ENCODE data around the gene OR6B2. TPM values are rescaled to one million over a fixed set of nuclear protein-coding genes. Genes with fewer than 3 reads are reported as not detected.

Gene OR6B2
- total RNA-seq, 1 donor from 2014 or later = not detected

DNA sequence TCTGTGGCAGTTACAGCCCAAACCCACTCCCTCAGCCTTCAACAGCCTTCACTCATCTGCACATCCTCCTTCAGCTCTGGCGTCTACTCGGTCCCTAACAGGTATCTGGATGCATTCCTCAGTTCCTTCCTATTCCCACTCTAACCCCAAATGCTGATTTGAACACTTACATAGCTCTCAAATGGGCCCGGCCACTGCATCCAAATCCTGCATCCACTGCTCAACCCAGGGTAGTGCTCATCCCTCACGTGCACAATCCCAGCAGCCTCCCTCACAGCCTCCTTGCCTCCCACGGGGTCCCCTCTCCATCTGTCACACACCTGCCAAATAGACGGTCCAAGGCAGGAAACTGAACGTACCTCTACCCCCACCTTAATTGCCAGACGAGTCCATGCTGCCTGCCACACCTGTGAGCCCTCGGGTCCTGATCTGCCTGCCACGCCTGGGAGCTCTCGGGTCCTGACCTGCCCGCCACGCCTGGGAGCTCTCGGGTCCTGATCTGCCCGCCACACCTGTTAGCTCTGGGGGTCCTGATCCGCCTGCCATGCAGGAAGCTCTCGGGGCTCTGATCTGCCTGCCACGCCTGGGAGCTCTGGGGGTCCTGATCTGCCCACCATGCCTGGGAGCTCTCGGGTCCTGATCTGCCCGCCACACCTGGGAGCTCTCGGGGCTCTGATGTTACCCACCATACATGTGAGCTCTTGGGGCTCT, 13.2 kb upstream of the OR6B2 start:
- ATAC-seq (ENCODE audit: poor library complexity) = no peak
- intact Hi-C loops (cut with DNase I) = no loop called here
- DNase-seq = no peak

DNA sequence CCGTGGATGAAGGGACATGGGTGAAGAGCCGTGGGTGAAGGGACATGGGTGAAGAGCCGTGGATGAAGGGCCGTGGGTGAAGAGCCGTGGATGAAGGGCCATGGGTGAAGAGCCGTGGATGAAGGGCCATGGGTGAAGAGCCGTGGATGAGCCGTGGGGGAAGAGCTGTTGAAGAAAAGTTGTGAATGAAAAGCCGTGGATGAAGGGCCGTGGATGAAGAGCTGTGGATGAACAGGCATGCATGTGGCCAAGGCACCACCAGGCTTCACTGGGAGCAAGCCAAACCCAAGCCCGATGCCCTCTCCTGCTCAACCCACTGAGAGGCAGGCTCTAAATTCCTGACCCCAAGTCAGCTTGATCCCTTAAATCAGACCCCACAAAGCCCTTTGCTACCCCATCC, 12.5 kb upstream of the OR6B2 start:
- intact Hi-C loops (cut with DNase I) = no loop called here
- ATAC-seq (ENCODE audit: poor library complexity) (no peak), DNase-seq (no peak)

DNA sequence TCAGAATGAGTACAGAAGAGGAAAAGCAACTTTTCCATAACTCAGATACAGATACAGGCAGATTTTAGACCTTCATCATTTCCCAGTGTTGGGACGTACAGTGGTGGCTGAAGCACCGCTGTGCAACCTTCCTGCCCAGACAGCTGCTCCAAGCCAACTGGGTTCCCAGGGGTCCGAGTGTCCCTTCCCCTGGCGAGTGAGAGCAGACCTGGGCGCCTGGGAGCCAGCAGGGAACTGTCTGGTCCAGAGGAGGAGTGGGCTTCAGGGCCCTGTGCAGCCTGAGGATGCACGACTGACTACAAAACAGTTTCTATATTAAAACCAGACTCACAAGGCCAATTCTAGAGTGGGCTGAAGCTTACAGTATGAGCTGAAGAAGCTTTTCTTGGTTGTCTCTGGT, 11.1 kb upstream of the OR6B2 start:
- intact Hi-C loops (cut with DNase I) = no loop called here
- DNase-seq = no peak
- no peak for ATAC-seq (ENCODE audit: poor library complexity)

DNA sequence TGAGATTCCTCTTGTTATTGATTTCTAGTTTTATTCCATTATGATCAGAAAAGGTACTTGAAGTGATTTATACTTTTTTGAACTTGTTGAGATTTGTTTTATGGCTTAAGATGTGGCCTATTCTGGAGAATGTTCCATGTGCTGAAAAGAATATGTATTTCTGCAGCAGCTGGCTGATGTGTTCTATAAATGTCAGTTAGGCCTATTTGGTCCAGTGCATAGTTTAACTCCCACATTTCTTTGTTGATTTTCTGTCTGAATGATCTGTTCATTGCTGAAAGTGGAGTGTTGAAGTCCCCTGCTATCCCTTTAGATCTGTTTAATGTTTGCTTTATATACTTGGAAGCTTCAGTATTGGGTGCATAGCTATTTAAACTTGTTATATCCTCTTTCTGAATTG, 7.1 kb upstream of the OR6B2 start:
- no peak for ATAC-seq (ENCODE audit: poor library complexity)
- DNase-seq = no peak
- intact Hi-C loops (cut with DNase I) = no loop called here

DNA sequence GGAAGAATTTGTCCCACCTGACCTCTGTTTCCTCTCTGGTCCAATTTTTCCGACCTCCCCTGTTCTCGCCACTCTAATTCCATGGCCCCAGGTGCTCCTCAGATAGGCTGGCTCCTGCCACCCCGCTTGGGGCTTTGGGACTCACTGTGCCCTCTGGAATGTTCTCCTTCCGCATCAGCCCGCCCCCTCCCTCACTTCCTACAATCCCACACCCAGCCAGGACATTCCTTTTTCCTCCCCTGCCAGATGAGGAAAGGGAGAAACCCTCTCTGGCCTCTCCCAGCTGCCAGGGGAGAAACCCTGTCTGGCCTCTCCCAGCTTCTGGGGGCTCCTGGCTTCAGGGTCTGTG, 3.1 kb upstream of the OR6B2 start:
- ATAC-seq (ENCODE audit: poor library complexity) (no peak), DNase-seq (no peak)
- intact Hi-C loops (cut with DNase I) = no loop called here

DNA sequence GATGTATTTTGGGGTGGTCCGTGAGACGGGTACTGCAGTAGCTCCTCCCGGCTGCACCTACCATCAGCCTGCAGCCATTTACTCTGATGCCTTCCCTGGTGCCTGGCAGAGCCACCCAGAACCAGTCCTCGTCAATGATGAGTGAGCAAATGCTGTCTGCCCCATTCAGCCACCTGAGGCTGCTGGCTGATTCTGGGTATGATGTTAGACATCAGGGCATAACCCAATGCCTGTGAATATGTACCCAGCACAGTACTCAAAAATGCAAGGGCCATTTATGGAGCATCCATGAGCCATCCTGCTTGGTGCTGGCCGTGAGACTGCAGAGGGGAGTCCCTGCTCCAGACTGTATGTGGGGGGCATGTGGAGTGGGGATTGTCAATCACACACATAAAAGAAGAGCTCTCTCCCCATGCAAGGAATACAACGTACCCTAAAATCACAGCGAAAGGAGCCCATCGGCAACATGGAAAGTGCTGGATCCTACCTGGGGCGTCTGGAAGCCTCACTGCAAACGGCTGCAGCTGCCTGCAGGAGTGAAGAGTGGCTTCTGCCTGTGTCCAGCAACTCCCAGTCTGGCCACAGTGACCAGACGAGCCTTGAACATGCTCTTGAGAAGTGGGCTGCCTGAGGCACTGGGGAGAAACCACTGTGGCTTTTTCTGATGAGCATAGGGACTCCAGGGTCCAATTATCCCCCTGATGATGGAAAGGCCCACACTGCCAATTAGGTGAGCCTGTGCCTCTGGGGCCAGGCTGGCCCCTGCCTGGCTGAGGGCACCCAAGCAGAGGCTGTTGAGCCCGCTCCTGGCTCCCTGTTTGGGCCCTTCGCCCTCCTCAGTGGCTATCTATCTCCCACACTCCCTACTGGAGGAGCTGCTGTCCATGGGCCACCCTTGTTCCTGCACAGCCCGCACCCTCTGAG, 2.4 kb upstream of the OR6B2 start:
- intact Hi-C loops (cut with DNase I) = no loop called here
- ATAC-seq (ENCODE audit: poor library complexity) (no peak), DNase-seq (no peak)

DNA sequence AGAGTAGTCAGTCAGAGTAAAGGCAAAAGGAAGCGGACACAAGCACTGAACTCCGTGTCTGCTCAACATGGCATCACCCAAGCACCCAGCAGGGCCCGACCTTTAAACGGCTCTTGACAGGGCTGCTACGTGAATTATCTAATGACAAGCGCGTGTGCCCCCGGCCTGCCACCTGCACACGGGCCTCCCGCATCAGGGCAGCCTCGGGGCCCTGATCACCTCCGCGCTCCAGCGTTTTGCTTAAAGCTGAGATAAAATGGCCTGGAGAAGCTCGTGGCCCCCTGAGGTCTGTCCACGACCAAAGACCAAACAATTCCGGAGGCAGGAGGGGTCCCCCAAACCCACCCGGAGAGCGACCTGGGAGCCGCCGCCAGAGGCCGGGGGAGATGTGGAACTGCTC, 5.5 kb downstream of the OR6B2 start:
- intact Hi-C loops (cut with DNase I) = no loop called here
- ATAC-seq (ENCODE audit: poor library complexity) = peak; percentile 15

DNA sequence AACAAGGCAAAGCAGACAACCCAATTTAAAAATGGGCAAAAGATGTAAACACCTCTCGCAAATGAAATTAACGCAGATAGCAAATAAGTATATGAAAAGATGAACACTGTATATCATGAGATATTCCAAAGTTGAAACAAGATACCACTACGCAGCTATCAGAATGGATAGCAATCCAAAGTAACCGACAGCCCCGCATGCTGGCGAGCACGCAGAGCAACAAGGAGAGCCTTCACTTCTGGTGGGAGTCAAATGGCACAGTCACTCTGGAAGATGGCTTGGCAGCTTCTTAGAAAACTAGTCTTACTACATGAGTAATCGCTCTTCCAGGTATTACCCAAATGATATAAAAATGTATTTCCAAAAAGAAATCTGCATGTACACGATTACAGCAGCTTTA, 6.4 kb downstream of the OR6B2 start:
- intact Hi-C loops (cut with DNase I) = no loop called here
- no peak for DNase-seq
- ATAC-seq (ENCODE audit: poor library complexity) = no peak

More for the DNA sequence above, 5.5 kb downstream of the OR6B2 start:
- DNase-seq = no peak

DNA sequence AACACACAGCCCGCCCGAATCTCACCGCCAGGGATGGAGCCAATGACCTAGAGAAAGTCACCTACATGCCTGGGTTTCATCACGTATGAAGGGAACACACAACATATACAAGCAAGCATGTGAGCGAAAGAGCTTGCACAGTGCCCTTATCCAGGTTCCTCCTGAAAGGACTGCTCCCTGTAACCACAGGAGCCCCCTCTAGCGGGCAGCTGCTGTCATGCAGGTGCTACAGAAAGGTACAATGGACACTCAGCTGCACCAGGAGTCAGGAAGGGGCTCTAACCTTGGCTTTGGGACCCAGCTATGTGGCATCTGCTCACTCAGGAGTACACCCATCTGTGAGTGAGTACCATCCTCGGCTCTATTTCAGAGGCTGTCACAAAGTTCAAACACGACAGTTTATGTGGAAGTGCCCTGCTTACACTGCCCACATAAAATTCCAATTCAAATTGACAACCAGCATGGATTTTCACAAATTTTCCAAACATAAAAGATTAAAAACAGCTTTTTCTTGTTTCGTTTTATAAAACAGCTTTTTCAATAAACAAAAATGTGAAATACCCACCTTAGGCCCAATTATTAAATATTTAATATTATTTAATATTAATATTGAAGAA, 8.6 kb downstream of the OR6B2 start:
- peak; percentile 80 for DNase-seq
- intact Hi-C loops (cut with DNase I) = no loop called here
- no peak for ATAC-seq (ENCODE audit: poor library complexity)

DNA sequence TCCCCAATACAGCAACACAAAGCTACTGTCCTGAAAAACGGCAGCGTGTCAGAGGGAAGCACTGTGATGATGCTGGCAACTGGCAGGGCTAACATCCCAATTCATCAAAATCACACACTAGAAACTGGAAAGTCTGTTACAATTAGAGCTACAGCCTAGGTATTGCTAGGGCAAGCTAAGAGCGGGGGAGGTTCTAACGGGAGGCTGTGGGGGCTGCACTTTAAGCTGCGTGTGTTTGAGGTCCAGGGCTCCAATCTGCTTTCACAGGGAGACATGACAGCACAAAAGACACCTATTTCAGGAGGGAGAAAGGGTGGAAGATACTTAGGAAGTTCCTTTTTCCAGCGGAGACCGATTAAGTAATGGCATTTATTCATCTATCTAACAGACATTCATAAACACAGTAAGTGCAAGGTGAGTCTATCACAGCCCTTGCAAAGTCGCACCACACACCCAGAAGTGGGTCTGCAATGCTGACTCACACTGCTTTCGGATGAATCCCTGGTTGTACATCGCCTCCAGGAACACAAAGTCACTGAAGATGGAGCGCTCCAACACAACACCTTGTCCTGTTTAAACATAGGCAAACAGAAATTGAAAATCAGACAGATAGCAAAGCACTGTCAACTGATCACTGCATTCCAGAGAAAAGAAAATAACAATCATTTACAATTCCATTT, 12.0 kb downstream of the OR6B2 start:
- intact Hi-C loops (cut with DNase I) = no loop called here
- no peak for ATAC-seq (ENCODE audit: poor library complexity)

DNA sequence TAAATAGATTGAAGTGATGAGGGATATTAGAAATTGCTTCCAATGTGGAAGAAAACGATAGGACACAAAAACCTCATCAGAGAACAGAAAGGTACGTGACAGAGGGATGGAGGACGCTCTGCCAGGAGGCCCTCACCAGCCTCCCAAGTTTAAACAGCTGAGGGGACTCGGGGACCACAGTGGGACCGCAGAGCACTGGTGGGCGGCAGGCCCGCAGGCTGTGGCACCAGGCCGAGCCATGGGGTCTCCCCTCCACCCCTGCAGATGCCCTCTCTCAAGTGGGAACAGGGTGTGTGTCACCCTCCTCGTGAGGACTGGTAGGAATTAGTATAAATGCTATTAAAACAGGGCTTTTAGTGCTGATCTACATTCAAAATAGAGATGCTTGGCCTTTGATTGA, 15.9 kb downstream of the OR6B2 start:
- intact Hi-C loops (cut with DNase I) = no loop called here
- ATAC-seq (ENCODE audit: poor library complexity) (no peak), DNase-seq (no peak)

More for the DNA sequence above, 12.0 kb downstream of the OR6B2 start:
- DNase-seq = no peak

DNA sequence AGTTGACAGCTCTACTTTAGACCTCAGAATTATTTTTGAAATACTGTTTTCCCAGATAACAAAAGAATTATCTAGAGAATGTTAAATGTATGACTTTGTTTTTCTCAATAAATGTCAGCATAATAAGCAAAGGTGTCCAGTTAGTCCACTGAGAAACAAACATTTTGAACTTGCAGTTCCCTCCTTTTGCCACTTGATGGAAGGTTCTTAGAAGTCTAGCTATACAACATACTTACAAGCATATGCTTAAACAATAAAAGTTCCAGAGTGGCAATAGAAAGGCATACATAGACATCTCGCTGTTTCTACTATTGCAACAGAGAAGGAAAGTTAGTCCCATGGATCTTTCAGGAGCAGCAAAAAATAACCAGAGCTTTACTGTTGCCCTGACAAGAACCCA, 16.9 kb downstream of the OR6B2 start:
- intact Hi-C loops (cut with DNase I) = no loop called here
- no peak for DNase-seq
- no peak for ATAC-seq (ENCODE audit: poor library complexity)

DNA sequence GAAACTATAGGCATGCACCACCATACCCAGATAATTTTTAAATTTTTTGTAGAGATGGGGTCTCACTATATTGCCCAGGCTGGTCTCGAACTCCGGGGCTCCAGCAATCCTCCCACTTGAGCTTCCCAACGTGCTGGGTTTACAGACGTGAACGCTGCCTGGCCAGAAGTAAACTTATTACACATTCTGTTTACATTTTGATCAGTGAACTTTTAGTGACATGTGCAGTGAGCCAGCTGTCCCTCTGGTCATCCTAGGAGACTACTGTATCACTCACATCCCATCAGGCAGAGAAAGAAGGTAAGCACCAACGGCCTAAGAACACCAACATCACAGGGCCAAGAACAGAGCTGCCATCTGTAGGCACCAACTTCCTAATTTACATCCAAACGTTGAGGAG, 27.2 kb downstream of the OR6B2 start:
- intact Hi-C loops (cut with DNase I) = no loop called here

DNA sequence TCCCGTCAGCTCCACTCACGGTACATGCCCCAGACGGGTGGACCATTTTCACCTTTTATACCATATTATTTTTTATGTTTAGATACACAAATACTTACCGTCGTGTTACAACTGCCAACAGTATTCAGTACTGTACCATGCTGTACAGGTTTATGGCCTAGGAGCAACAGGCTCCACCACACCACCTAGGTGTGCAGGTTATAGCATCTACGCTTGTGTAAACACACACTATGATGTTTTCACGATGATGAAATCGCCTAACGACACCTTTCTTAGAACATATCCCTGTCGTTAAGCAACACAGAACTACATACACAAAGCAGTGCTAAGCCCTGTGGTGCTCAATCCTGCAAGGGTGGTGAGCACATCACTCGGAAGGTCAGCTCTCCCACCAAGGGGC, 29.6 kb downstream of the OR6B2 start:
- ATAC-seq (ENCODE audit: poor library complexity) (no peak), DNase-seq (no peak)
- intact Hi-C loops (cut with DNase I) = no loop called here

More for the DNA sequence above, 27.2 kb downstream of the OR6B2 start:
- ATAC-seq (ENCODE audit: poor library complexity) (no peak), DNase-seq (no peak)

DNA sequence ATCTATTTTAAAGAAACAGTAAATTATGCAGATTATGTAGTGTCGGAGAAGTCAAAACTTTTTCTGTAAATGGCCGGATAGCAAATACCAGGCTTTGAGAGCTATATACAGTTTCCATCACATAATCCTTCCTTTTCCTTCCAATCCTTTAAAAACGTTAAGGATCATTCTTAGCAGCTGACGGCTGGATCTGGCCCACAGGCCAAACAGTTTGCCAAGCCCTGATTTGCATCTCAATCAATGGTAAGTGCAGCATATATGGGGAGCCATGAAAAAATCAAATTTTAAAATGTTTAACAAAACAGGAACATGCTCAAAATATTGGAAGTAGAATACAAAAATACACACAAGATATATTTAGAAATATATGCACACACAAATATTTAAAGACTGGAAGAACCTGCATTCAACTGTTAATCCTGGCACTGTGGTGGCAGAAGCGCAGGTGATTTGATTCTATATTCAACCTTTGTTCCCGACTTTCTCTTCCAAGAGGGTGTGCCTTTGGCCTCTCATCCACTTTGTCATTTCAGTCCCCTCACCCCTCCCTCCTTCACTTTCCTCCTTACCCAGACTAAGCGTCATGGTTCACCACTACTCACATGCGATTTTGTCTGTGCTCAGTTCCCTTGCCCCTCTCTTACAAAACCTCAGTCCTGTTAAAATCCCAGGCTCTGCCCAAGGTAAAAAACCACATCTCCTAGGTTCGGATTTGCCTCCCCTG, 32.4 kb downstream of the OR6B2 start:
- ATAC-seq (ENCODE audit: poor library complexity) (peak; percentile 73), DNase-seq (no peak)
- intact Hi-C loops (cut with DNase I) = loop anchor here (10.0 kb wide), 1 partner anchor 963 kb away; no protein-coding TSS in a partner anchor

DNA sequence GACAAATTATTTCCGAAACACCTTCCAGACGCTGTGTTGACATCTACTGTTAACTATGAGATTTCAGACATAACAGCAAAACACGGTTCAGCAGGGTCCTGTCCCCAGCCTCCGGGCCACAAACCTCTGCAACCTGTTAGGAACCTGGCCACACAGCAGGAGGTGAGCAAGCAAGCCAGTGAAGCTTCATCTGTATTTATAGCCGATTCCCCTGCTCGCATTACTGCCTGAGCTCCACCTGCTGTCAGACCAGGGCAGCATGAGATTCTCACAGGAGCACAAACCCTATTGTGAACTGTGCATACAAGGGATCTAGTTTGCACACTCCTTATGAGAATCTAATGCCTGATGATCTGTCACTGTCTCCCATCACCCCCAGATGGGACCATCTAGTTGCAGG, 36.1 kb downstream of the OR6B2 start:
- intact Hi-C loops (cut with DNase I) = loop anchor here (5.0 to 10.0 kb wide), 2 partner anchors 62 to 959 kb away; no protein-coding TSS in a partner anchor
- DNase-seq = no peak

DNA sequence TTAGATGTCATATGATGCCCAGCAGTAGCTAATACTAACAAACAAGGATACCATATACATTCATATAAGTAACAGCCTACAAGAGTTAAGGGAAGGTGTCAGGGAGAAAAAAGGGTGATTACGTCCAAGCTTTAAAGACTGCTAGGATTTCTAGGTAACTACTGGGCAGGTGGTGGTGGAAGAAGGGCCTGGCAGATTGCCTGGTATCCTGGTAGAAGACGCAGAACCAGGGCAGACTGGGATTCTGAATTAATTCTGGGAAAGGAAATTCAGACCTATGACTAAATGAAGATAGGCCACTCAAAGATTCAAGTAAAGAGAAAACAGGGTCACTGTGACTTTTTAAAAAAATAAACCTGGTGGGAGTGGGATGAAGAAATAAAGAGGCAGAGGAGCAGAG, 36.9 kb downstream of the OR6B2 start:
- ATAC-seq (ENCODE audit: poor library complexity) = no peak
- no peak for DNase-seq
- intact Hi-C loops (cut with DNase I) = loop anchor here (5.0 to 10.0 kb wide), 2 partner anchors 61 to 958 kb away; no protein-coding TSS in a partner anchor

More for the DNA sequence above, 36.1 kb downstream of the OR6B2 start:
- no peak for ATAC-seq (ENCODE audit: poor library complexity)

DNA sequence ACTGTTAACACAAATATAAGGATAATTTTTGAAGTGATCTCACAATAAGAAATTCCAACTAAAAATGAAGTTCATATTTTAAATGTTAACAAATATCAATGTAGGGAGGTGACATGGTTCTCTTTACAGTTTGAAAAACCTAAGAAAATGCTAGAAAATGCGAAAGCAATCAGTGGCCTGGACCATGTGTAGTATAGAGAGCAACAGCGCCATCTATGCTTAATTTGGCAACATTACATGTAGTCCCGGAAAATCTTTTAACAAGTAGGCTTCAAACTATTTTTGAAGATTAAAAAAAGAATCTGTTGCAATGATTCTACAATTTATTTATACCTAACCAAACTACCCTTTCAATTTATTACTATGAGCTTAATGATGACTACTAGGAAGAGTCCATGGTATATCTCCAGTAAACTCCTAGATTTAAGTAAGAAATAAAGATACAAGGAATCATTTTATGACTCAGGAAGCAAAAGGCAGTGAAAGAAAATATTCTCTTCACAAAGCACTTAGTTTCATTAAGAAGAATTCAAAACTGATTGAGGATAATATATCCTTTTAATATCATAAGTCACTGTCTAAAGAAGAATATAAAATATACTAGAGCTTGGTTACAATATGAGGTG, 38.4 kb downstream of the OR6B2 start:
- DNase-seq (no peak), ATAC-seq (ENCODE audit: poor library complexity) (peak; percentile 71)
- intact Hi-C loops (cut with DNase I) = loop anchor here (5.0 to 10.0 kb wide), 2 partner anchors 60 to 957 kb away; no protein-coding TSS in a partner anchor

Data from Right ventricle myocardium superior (tissue), 1 donor.